NCI-H774 (cell line): Measurements from ENCODE around the gene TSACC.
"Not testable (repeated sequence)": the region's sequence is repeated elsewhere in the genome, so short reads cannot be mapped to it uniquely, and the experiment has no call there.

ENCODE experiments used
- DNase-seq: peaks from one replicate; lab custom pipeline; 2025; lab: John Stamatoyannopoulos, UW

Gene TSACC

GRCh38 chr1:156346636-156347035 is 8.3 kb downstream of the TSACC start:
- DNase-seq, result no peak

- no peak for DNase-seq
Observed at GRCh38 chr1:156347331-156347730, 9.0 kb downstream of the TSACC start.

GRCh38 chr1:156352481-156352880 is 14.2 kb downstream of the TSACC start:
- not testable (repeated sequence) for DNase-seq

GRCh38 chr1:156356262-156356874 is 18.0 kb downstream of the TSACC start:
- no peak for DNase-seq

GRCh38 chr1:156356875-156357534 is 18.7 kb downstream of the TSACC start:
- peak; percentile 86 for DNase-seq

GRCh38 chr1:156357977-156358376 is 19.7 kb downstream of the TSACC start:
- DNase-seq, result no peak

GRCh38 chr1:156358641-156359040 is 20.3 kb downstream of the TSACC start:
- no peak for DNase-seq

- no peak for DNase-seq
Observed at GRCh38 chr1:156359249-156359648, 20.9 kb downstream of the TSACC start.

- no peak for DNase-seq
Observed at GRCh38 chr1:156359973-156360372, 21.6 kb downstream of the TSACC start.

- DNase-seq, result no peak
Observed at GRCh38 chr1:156360534-156360933, 22.2 kb downstream of the TSACC start.

GRCh38 chr1:156365754-156366153 is 27.4 kb downstream of the TSACC start:
- no peak for DNase-seq

GRCh38 chr1:156366378-156367166 is 28.2 kb downstream of the TSACC start:
- no peak for DNase-seq

GRCh38 chr1:156367383-156368156 is 29.2 kb downstream of the TSACC start:
- no peak for DNase-seq

- no peak for DNase-seq
Observed at GRCh38 chr1:156368157-156368658, 29.9 kb downstream of the TSACC start.

- DNase-seq, result peak; percentile 51
Observed at GRCh38 chr1:156368889-156369684, 30.8 kb downstream of the TSACC start, which contains the start of gene RHBG. Gene RHBG, plus strand, starts transcription at chr1:156369211. Its CDS starts 39 bp downstream, at chr1:156369250.

GRCh38 chr1:156369685-156370286 is 31.5 kb downstream of the TSACC start:
- not testable (repeated sequence) for DNase-seq

- DNase-seq, result no peak
Observed at GRCh38 chr1:156371553-156372264, 33.4 kb downstream of the TSACC start.

GRCh38 chr1:156372265-156372586 is 33.9 kb downstream of the TSACC start:
- no peak for DNase-seq

GRCh38 chr1:156372876-156373275 is 34.5 kb downstream of the TSACC start:
- DNase-seq, result no peak

GRCh38 chr1:156373546-156373945 is 35.2 kb downstream of the TSACC start:
- no peak for DNase-seq
